Measurements from ENCODE around the gene ANKH. TPM values are rescaled to one million over a fixed set of nuclear protein-coding genes. Genes with fewer than 3 reads are reported as not detected.

ANKH gene
- total RNA-seq, 2 donors from 2014 or later, result 177 to 205 TPM

DNA sequence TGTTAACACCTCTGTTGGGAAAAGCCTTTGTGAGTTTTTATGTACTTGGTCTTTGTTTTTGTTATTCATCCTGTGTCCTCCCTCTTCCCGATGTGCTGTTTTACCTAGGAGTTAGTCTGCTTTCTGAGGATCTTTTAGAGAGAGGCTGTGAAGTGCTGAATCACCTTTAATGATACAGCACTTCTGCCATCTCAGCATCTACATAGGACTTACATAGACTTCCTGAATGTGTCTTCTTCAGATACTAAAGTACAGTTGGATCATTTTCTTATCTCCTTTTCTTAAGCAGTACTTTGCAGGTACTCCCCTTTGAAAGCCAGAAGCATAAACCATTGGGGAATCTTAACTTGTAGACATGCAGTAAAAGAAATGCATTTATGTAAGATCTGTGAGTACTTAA lies 175.5 kb downstream of the ANKH start:
- ATAC-seq (ENCODE audit: insufficient number of reproducible peaks, low FRiP score, low read depth) (no peak), DNase-seq (ENCODE audit: low spot score) (no peak)
- no peaks in the 10 kb centered on the region for H3K9me3 ChIP-seq
- H3K27ac ChIP-seq, result no peak overlapping the region
- H3K4me1 ChIP-seq (ENCODE audit: control insufficient read depth in 1 of 2, low read depth in 2 of 2), result peaks cover 7 to 47% of the 10 kb centered on the region in 2 donors
- no peak overlapping the region for H3K4me3 ChIP-seq
- peaks cover 10% of the 10 kb centered on the region for H3K36me3 ChIP-seq
- TF ChIP-seq, protein P1, sequence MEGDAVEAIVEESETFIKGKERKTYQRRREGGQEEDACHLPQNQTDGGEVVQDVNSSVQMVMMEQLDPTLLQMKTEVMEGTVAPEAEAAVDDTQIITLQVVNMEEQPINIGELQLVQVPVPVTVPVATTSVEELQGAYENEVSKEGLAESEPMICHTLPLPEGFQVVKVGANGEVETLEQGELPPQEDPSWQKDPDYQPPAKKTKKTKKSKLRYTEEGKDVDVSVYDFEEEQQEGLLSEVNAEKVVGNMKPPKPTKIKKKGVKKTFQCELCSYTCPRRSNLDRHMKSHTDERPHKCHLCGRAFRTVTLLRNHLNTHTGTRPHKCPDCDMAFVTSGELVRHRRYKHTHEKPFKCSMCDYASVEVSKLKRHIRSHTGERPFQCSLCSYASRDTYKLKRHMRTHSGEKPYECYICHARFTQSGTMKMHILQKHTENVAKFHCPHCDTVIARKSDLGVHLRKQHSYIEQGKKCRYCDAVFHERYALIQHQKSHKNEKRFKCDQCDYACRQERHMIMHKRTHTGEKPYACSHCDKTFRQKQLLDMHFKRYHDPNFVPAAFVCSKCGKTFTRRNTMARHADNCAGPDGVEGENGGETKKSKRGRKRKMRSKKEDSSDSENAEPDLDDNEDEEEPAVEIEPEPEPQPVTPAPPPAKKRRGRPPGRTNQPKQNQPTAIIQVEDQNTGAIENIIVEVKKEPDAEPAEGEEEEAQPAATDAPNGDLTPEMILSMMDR (IDR thresholded peaks at IDR 0.05), result no peak
- no peaks in the 10 kb centered on the region for H3K27me3 ChIP-seq (replicated peaks; ENCODE audit: insufficient read depth)

DNA sequence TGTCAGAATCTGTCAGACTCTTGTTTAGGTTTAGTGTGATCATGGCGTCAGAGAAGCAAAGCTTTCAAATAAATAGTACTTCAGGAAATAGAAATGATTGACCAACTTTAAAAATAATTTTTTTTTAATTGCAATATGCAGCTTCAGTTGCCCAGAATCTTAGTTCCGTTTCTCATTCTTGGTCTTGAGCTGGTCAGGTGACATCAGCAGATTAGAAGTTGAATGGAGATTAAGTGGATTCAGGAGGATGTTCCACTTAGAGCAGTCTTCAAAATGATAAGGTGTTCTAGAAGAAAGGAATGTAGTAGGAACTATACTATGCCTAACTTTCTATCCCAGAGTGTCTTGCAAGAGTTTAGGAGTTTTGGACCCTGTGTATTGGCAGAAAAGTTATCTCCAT lies 176.4 kb downstream of the ANKH start:
- no peak for ATAC-seq (ENCODE audit: insufficient number of reproducible peaks, low FRiP score, low read depth)
- no peak overlapping the region for H3K27ac ChIP-seq
- no peak for DNase-seq (ENCODE audit: low spot score)
- H3K4me3 ChIP-seq, result no peak overlapping the region
- H3K9me3 ChIP-seq, result no peaks in the 10 kb centered on the region
- peaks cover 6 to 39% of the 10 kb centered on the region in 2 donors for H3K4me1 ChIP-seq (ENCODE audit: control insufficient read depth in 1 of 2, low read depth in 2 of 2)
- TF ChIP-seq, protein P1 (IDR thresholded peaks at IDR 0.05), result no peak
- H3K27me3 ChIP-seq (replicated peaks; ENCODE audit: insufficient read depth), result no peaks in the 10 kb centered on the region
- H3K36me3 ChIP-seq, result peaks cover 19% of the 10 kb centered on the region

DNA sequence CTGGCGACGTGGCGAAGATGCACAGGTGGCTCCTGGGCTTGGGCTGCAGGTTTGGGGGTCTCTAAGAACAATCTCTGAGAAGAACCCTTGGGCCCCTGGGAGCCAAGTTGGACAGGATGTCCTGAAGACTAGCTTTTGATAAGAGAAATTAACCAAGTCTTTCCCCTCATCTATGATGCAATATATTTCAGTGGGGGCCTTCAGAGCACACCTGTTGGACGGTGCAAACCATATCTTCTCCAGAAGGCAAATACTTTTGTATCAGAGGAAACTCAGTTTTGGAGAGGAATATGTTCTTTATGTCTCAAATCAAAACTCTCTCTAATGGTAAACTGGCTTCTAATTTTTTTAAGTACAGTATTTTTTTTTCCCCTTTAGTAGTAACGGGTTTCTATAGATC lies 178.5 kb downstream of the ANKH start:
- no peaks in the 10 kb centered on the region for H3K9me3 ChIP-seq
- H3K4me1 ChIP-seq (ENCODE audit: control insufficient read depth in 1 of 2, low read depth in 2 of 2), result peaks cover 3 to 30% of the 10 kb centered on the region in 2 donors
- H3K36me3 ChIP-seq, result peaks cover 27% of the 10 kb centered on the region
- H3K4me3 ChIP-seq, result no peak overlapping the region
- ATAC-seq (ENCODE audit: insufficient number of reproducible peaks, low FRiP score, low read depth), result no peak
- TF ChIP-seq, protein P1 (IDR thresholded peaks at IDR 0.05), result no peak
- no peak overlapping the region for H3K27ac ChIP-seq
- H3K27me3 ChIP-seq (replicated peaks; ENCODE audit: insufficient read depth), result no peaks in the 10 kb centered on the region
- DNase-seq (ENCODE audit: low spot score), result no peak

DNA sequence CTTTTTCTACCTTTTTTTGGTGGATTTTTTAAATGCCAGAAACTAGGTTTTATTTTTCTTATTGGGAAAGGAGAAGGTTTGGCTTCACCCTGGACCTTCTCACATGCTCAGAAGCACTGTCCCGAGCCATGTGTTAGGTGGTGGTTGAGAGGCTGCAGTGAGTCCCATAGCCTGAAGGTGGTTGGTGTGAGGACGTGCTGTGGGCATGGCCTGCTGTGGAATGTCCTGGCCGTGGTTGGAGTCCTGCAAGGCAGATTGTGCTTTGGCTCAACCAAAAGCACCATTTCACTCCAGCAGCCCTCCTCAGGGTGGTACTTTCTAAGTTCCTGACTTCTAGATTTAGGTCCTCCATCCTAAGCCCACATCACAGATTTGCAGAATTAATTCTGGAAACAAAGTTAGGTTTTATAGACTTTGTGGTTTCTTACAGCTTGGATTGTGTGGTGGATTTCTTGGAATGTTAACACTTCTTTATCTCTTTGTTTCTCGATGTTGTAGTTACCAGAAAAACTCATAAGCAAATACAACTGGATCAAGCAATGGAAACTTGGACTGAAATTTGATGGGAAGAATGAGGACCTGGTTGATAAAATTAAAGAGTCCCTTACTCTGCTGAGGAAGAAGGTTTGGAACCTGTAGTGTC lies 184.4 kb downstream of the ANKH start:
- DNase-seq (ENCODE audit: low spot score) (no peak), ATAC-seq (ENCODE audit: insufficient number of reproducible peaks, low FRiP score, low read depth) (no peak)
- no peak overlapping the region for H3K4me3 ChIP-seq
- peak overlapping the region; percentile 49 to 63 for H3K27ac ChIP-seq
- TF ChIP-seq, protein P1 (IDR thresholded peaks at IDR 0.05), result peak; percentile 59
- no peaks in the 10 kb centered on the region for H3K27me3 ChIP-seq (replicated peaks; ENCODE audit: insufficient read depth)
- peaks cover 25% of the 10 kb centered on the region for H3K36me3 ChIP-seq
- peaks cover 4 to 46% of the 10 kb centered on the region in 2 donors for H3K4me1 ChIP-seq (ENCODE audit: control insufficient read depth in 1 of 2, low read depth in 2 of 2)
- no peaks in the 10 kb centered on the region for H3K9me3 ChIP-seq

DNA sequence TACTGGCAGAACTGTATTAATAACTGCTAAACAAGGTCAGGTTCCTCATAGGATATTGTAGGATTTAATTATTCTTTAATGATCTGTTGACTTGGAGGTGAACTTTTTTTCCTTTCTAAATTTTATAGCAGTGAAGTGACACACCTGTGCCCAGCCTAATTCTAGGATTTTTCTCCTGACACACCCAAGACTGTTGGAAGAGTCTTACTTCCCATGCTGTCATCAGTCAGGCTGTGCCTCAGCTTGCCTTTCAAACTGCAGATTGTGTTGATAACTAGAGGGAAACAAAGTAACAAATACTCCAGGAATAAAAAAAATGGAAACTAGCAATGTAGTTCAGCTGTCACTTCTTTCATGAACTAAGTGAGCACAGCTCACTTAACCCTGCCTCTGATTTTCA lies 185.1 kb downstream of the ANKH start:
- Histone ChIP-seq H3K36me3 (peaks cover 30% of the 10 kb centered on the region), H3K27ac (peak overlapping the region in 1 of 2 donors; percentile 63)

More for the DNA sequence above, 185.1 kb downstream of the ANKH start:
- no peak for ATAC-seq (ENCODE audit: insufficient number of reproducible peaks, low FRiP score, low read depth)
- TF ChIP-seq, protein P1 (IDR thresholded peaks at IDR 0.05), result no peak
- Histone ChIP-seq H3K4me1 (ENCODE audit: control insufficient read depth in 1 of 2, low read depth in 2 of 2) (peaks cover 6 to 52% of the 10 kb centered on the region in 2 donors), H3K4me3 (no peak overlapping the region), H3K27me3 (replicated peaks; ENCODE audit: insufficient read depth) (no peaks in the 10 kb centered on the region), H3K9me3 (no peaks in the 10 kb centered on the region)
- no peak for DNase-seq (ENCODE audit: low spot score)
